GM13977 (cell line): ENCODE data around the gene CAMK2D.

Experiments used
- DNase-seq: peaks from one replicate; pipeline ENCODE4 v3.0.0; 2012; ENCODE audit warnings: low spot score
- CTCF ChIP-seq: IDR thresholded peaks from 2 replicates; pipeline ENCODE4 v1.5.1; 2012; ENCODE audit warnings: mild to moderate bottlenecking, control low read depth; ENCODE audit not compliant: insufficient read depth; ENCODE audit errors: extremely low read depth, missing control alignments
- in situ Hi-C: fragments of 300-500 bp; cut with MboI; formaldehyde crosslinking; loops from one replicate; pipeline ENCODE4 v1.12.0; 2022; ENCODE audit warnings: low sequenced_read_pairs, low pct_unique_long_range_greater_than_20kb, mixed read lengths, inconsistent platforms; ENCODE audit not compliant: unreplicated experiment

CAMK2D gene

DNA sequence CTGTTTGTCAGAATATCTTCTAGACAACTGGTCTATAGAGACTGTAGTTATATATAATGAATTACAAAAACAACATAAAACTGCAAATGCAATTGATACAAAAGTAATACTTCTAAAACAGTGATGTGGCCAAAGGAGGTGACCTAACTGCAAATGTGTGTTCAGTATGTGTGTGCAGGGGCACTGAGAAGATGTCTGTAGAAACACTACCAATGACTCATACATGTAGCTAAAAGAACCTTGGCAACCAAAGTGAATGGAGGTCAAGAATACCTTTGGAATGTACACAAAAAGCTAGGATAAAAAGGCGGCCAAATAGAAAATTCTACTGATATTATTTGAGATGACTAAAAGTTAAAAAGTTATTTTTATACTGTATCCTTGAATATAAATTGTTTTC lies 261.8 kb downstream of the CAMK2D start:
- TF ChIP-seq CTCF: no peak
- in situ Hi-C loops: no loop called here
- DNase-seq: no peak

GRCh38 chr4:113499166-113499565 lies 262.4 kb downstream of the CAMK2D start:
- in situ Hi-C loops: no loop called here
- no peak for TF ChIP-seq CTCF
- no peak for DNase-seq

DNA sequence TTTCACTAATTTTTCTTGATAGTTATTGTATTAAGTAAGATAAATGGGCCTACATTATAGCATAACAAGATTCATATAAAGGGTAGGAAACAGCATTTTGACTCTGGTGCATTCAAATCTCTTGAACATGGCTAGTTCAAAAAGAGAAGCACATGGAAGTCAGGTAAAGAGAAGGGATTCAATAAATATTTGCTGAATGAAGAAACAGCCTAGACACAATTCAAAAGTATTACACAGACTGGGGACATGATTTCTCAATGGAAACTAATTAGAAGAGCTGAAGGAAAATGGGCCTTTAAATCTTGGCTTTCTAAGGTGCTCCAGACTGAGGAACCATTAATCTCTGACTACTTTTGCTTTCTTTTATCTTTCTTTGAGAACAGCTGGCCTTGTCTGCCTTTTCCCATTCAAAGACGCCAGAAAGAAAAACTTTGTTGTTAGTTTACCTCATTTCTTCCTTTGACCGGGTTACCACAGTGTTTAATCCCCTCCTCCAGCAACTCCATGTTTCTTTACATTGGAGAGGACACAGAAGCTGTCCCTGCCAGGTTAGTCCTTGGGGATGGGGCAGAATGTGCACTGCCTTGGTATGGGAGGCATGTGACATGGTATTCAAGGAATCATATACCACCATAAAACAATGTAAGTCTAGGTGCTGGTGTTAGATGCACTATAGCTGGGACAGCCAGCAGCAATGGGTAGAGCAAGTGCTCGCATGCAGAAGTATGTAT lies 264.2 kb downstream of the CAMK2D start:
- in situ Hi-C loops: no loop called here
- TF ChIP-seq CTCF: no peak
- no peak for DNase-seq

GRCh38 chr4:113496698-113497097 lies 264.8 kb downstream of the CAMK2D start:
- in situ Hi-C loops: no loop called here
- DNase-seq: no peak

GRCh38 chr4:113495790-113496189 lies 265.7 kb downstream of the CAMK2D start:
- in situ Hi-C loops: no loop called here
- no peak for TF ChIP-seq CTCF
- no peak for DNase-seq

More at GRCh38 chr4:113496698-113497097, 264.8 kb downstream of the CAMK2D start:
- TF ChIP-seq CTCF: no peak

DNA sequence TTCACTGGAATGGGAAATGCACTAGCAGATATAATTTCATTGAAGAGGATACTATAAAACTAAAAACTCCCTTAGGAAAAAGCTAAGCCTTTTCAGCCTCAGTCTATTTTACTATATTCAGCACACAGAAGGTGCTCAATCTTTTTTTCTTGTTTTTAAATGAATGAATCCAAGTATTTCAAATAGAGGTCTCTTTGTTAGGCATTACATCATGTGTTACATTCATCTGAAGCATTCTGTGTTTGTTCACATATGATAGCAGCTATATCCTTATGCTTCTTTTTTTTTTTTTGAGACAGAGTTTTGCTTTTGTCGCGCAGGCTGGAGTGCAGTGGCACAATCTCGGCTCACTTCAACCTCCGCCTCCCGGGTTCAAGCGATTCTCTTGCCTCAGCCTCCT lies 278.4 kb downstream of the CAMK2D start:
- in situ Hi-C loops: no loop called here

More for the DNA sequence above, 278.4 kb downstream of the CAMK2D start:
- TF ChIP-seq CTCF: no peak
- no peak for DNase-seq
